HepG2 (cell line): Measurements from ENCODE around the gene APOLD1. TPM values are rescaled to one million over a fixed set of nuclear protein-coding genes. Genes with fewer than 3 reads are reported as not detected.

Source experiments
- ATAC-seq: fragments of 200-7000 bp; cut with Tn5 transposase; 3 replicates; pipeline ENCODE4 v1.9.1; 2020; ENCODE audit warnings: mild to moderate bottlenecking, moderate library complexity
- BruUV-seq: library from RNA; stranded (reverse); fragments of 400-500 nt; replicated peaks from 2 replicates; lab custom pipeline; 2021; lab: Mats Ljungman, UMichigan
- CTCF ChIA-PET: fragments of 300-600 bp; formaldehyde crosslinking; extraction: SDS; loops from one replicate; lab custom pipeline; 2021; ENCODE audit warnings: low total read pairs, inconsistent platforms, low intra/inter-chr PET ratio; lab: Yijun Ruan, JAX
- POLR2A ChIA-PET: fragments of 350-600 bp; sonication (Branson Sonifier 250); formaldehyde crosslinking; loops from one replicate; lab custom pipeline; 2020; ENCODE audit warnings: antibody characterized with exemption, inconsistent platforms; lab: Yijun Ruan, JAX
- DNase-seq: peaks from one replicate; pipeline ENCODE4 v3.0.0-alpha.2; 2015; ENCODE audit warnings: low spot score
- FAIRE-seq: peaks from 3 replicates; lab custom pipeline; 2011; peaks lifted over from hg19 to GRCh38; lab: Jason Lieb, UNC
- H2AFZ ChIP-seq: one replicate; pipeline ENCODE4 v1.6.1; 2011; ENCODE audit warnings: low read length, inconsistent platforms
- H3K27ac ChIP-seq: fragments of 300-600 bp; 3 replicates; pipeline ENCODE4 v1.8.0; 2011; ENCODE audit warnings: mixed run types, mild to moderate bottlenecking, mixed read lengths, low read length, inconsistent platforms; ENCODE audit not compliant: insufficient read depth; ENCODE audit errors: extremely low read length
- H3K27me3 ChIP-seq, 2 experiments: fragments of 200-600 bp in 1 of 2; 2 replicates in 1 of 2; 3 replicates in 1 of 2; pipeline versions ENCODE4 v1.6.0 to v1.8.0; 2011; ENCODE audit warnings: low read length in 2 of 2, mild to moderate bottlenecking in 2 of 2, moderate library complexity in 2 of 2, inconsistent platforms in 1 of 2; ENCODE audit not compliant: insufficient read depth in 2 of 2, control insufficient read depth in 1 of 2
- H3K36me3 ChIP-seq, 2 experiments: fragments of 200-600 bp in 1 of 2; replicated peaks in 1 of 2; 2 replicates in 1 of 2; 3 replicates in 1 of 2; pipeline versions ENCODE4 v1.5.1 to v1.8.0; 2011; ENCODE audit warnings: low read length in 2 of 2, inconsistent platforms in 1 of 2; ENCODE audit not compliant: insufficient read depth in 2 of 2, control insufficient read depth in 1 of 2
- H3K4me1 ChIP-seq: 2 replicates; pipeline ENCODE4 v1.5.1; 2012; ENCODE audit warnings: low read length, inconsistent platforms; ENCODE audit not compliant: insufficient read depth
- H3K4me2 ChIP-seq: 2 replicates; pipeline ENCODE4 v1.6.0; 2011; ENCODE audit warnings: low read depth, low read length, inconsistent platforms
- H3K4me3 ChIP-seq, 3 experiments: fragments of 200-600 bp in 1 of 3; sonication (generic), shearing (Covaris generic) in 1 of 3; replicated peaks in 1 of 3; 2 replicates each; pipeline ENCODE4 v1.5.1; 2011 to 2016; ENCODE audit warnings: low read length in 3 of 3, inconsistent platforms in 2 of 3, low read depth in 2 of 3, mild to moderate bottlenecking in 2 of 3, control low read depth in 1 of 3, mixed read lengths in 1 of 3; ENCODE audit not compliant: insufficient read depth in 1 of 3
- H3K79me2 ChIP-seq: one replicate; pipeline ENCODE4 v1.6.1; 2011; ENCODE audit warnings: low read length, inconsistent platforms; ENCODE audit not compliant: insufficient read depth
- H3K9ac ChIP-seq: 2 replicates; pipeline ENCODE4 v1.6.0; 2011; ENCODE audit warnings: mild to moderate bottlenecking, low read depth, low read length, inconsistent platforms; ENCODE audit not compliant: insufficient read depth
- H3K9me3 ChIP-seq: 2 replicates; pipeline ENCODE4 v1.5.1; 2012; ENCODE audit warnings: mild to moderate bottlenecking, low read length
- H4K20me1 ChIP-seq: 2 replicates; pipeline ENCODE4 v1.6.0; 2011; ENCODE audit warnings: inconsistent platforms, mild to moderate bottlenecking, low read length, moderate library complexity; ENCODE audit not compliant: insufficient read depth
- ATF6 ChIP-seq: sonication (generic); formaldehyde crosslinking; conservative IDR thresholded peaks from 2 replicates; pipeline ENCODE4 v1.4.0; 2020; ENCODE audit warnings: missing genetic modification reagents
- EED ChIP-seq: sonication (generic); formaldehyde crosslinking; IDR thresholded peaks from 2 replicates; pipeline ENCODE4 v1.5.0; 2020; ENCODE audit warnings: mild to moderate bottlenecking, missing genetic modification reagents
- GATA4 ChIP-seq: sonication (generic); IDR thresholded peaks from 2 replicates; pipeline ENCODE4 v1.6.1; 2016; ENCODE audit warnings: antibody characterized with exemption, low read depth, borderline replicate concordance
- IRF1 ChIP-seq: sonication (generic); formaldehyde crosslinking; IDR thresholded peaks from 2 replicates; pipeline ENCODE4 v1.4.0; 2020; ENCODE audit warnings: low read depth, mild to moderate bottlenecking, missing genetic modification reagents
- MXD1 ChIP-seq: sonication (generic); formaldehyde crosslinking; IDR thresholded peaks from 2 replicates; pipeline ENCODE4 v1.4.0; 2020; ENCODE audit warnings: mild to moderate bottlenecking, missing genetic modification reagents
- NONO ChIP-seq, 2 experiments: fragments of 450-650 bp in 1 of 2; sonication (generic) in 1 of 2; formaldehyde crosslinking in 1 of 2; IDR thresholded peaks in 1 of 2; conservative IDR thresholded peaks in 1 of 2; 2 replicates each; pipeline versions ENCODE4 v1.6.1 to v1.8.0; 2017 to 2022; ENCODE audit warnings: mild to moderate bottlenecking in 1 of 2, missing genetic modification reagents in 1 of 2, moderate library complexity in 1 of 2
- PHF5A ChIP-seq: IDR thresholded peaks from one replicate; pipeline ENCODE4 v1.6.1; 2018; ENCODE audit warnings: low read depth, missing genetic modification reagents; ENCODE audit not compliant: unreplicated experiment
- POLR2G ChIP-seq: fragments of 200-400 bp; formaldehyde crosslinking; IDR thresholded peaks from 2 replicates; pipeline ENCODE4 v1.6.1; 2018; ENCODE audit warnings: mild to moderate bottlenecking, low read depth, low read length, moderate library complexity
- RORA ChIP-seq: sonication (generic); formaldehyde crosslinking; IDR thresholded peaks from 2 replicates; pipeline ENCODE4 v1.5.0; 2020; ENCODE audit warnings: mild to moderate bottlenecking, missing genetic modification reagents, moderate library complexity
- SNRNP70 ChIP-seq: fragments of 200-400 bp; formaldehyde crosslinking; IDR thresholded peaks from 2 replicates; pipeline ENCODE4 v1.6.1; 2017; ENCODE audit warnings: mild to moderate bottlenecking, low read depth, low read length, moderate library complexity
- SOX6 ChIP-seq, 2 experiments: fragments of 450-650 bp in 1 of 2; sonication (generic) in 1 of 2; formaldehyde crosslinking in 1 of 2; IDR thresholded peaks; 2 replicates each; pipeline versions ENCODE4 v1.4.0 to v1.6.1; 2017 to 2020; ENCODE audit warnings: antibody characterized with exemption in 1 of 2, mild to moderate bottlenecking in 1 of 2, missing genetic modification reagents in 1 of 2
- ZBTB1 ChIP-seq: sonication (generic); formaldehyde crosslinking; IDR thresholded peaks from 2 replicates; pipeline ENCODE4 v1.4.0; 2020; ENCODE audit warnings: missing genetic modification reagents, borderline replicate concordance
- ZNF605 ChIP-seq: sonication (generic); formaldehyde crosslinking; IDR thresholded peaks from 2 replicates; pipeline ENCODE4 v1.8.0; 2022; ENCODE audit warnings: mild to moderate bottlenecking, missing genetic modification reagents
- ZNF737 ChIP-seq: sonication (generic); formaldehyde crosslinking; IDR thresholded peaks from 2 replicates; pipeline ENCODE4 v1.5.0; 2020; ENCODE audit warnings: missing genetic modification reagents, mild to moderate bottlenecking, borderline replicate concordance
- WGBS: methylation state at CpG from one replicate; pipeline ENCODE4 v1.1.6; 2017; ENCODE audit warnings: low lambda C conversion rate; 5-methylcytosine and 5-hydroxymethylcytosine counted together
- in situ Hi-C: cut with HindIII; loops from 2 replicates; pipeline ENCODE4 v1.10.0; 2017; ENCODE audit warnings: low pct_unique_long_range_greater_than_20kb; ENCODE audit not compliant: extremely low pct_ligation_motif_present
- intact Hi-C: fragments of 100-400 bp; cut with micrococcal nuclease; formaldehyde crosslinking; loops from one replicate; pipeline ENCODE4 v1.10.0; 2022; ENCODE audit not compliant: unreplicated experiment
- polyA plus RNA-seq, 8 experiments: library from polyadenylated mRNA; depleted of rRNA in 3 of 8; stranded (reverse) in 7 of 8; unstranded in 1 of 8; fragments of >200 nt; fragmentation: Illumina TruSeq in 4 of 8; extraction: Trizol in 4 of 8; gene quantifications; 2 replicates each; pipeline versions ENCODE4 v1.2.1 to v1.2.3, GENCODE V29; 2011 to 2016; ENCODE audit warnings: low read depth in 4 of 8, missing spikeins in 1 of 8, mixed read lengths in 1 of 8; ENCODE audit not compliant: insufficient read depth in 1 of 8
- total RNA-seq, 5 experiments: library from RNA; depleted of rRNA; stranded (reverse); fragments of >200 nt; fragmentation: Illumina TruSeq; extraction: Trizol; gene quantifications; 2 replicates each; pipeline ENCODE4 v1.2.3, GENCODE V29; 2016; ENCODE audit warnings: low read depth in 1 of 5

The APOLD1 gene
- total and polyA plus RNA-seq, 2 of the 13 experiments (the other 11 are each of a cell fraction or from before 2014, with no cell fraction given): 0.20 to 0.84 TPM

- H3K4me1 ChIP-seq: no peaks in the 10 kb centered on the region
- no peak overlapping the region for H3K27ac ChIP-seq
- intact Hi-C loops: no loop called here
- BruUV-seq: no TSS peak
- ATAC-seq (no peak), DNase-seq (no peak), FAIRE-seq (no peak)
- H3K27me3 ChIP-seq: peaks cover 0 to 6% of the 10 kb centered on the region in 2 experiments; a peak in 1 of 5 replicates
- 33% methylated on average over 2 of the region's 3 CpGs for WGBS
- H2AFZ ChIP-seq: no peak overlapping the region
- no peak overlapping the region for H3K9ac ChIP-seq
- POLR2A ChIA-PET: no interaction called here
- no peak for TF ChIP-seq ZBTB1 (CRISPR knock-in tag)
- TF ChIP-seq SNRNP70: no peak
- no peak overlapping the region for H3K4me2 ChIP-seq
- no peaks in the 10 kb centered on the region for H3K36me3 ChIP-seq
- in situ Hi-C loops: loop anchor here (25.0 kb wide), 1 partner anchor 415 kb away; no protein-coding TSS in a partner anchor
- H3K79me2 ChIP-seq: no peaks in the 10 kb centered on the region
- CTCF ChIA-PET: no interaction called here
- no peak overlapping the region for H3K4me3 ChIP-seq
- no peaks in the 10 kb centered on the region for H3K9me3 ChIP-seq
- H4K20me1 ChIP-seq: no peaks in the 10 kb centered on the region
Measured at GRCh38 chr12:12797794-12798152, 12.3 kb downstream of the APOLD1 start.

- Histone ChIP-seq H3K4me3 (no peak overlapping the region), H3K79me2 (no peaks in the 10 kb centered on the region), H3K27ac (no peak overlapping the region), H4K20me1 (no peaks in the 10 kb centered on the region), H3K4me1 (peaks cover 6% of the 10 kb centered on the region; the same call in 1 of the 2 replicates), H3K27me3 (peaks cover 0 to 6% of the 10 kb centered on the region in 2 experiments; a peak in 2 of 5 replicates), H3K4me2 (no peak overlapping the region), H3K36me3 (no peaks in the 10 kb centered on the region), H3K9me3 (no peaks in the 10 kb centered on the region), H3K9ac (no peak overlapping the region), H2AFZ (no peak overlapping the region)
- BruUV-seq: no TSS peak
- WGBS: 5% methylated on average over 1 of the region's 1 CpG
- intact Hi-C loops: no loop called here
- FAIRE-seq (no peak), ATAC-seq (no peak), DNase-seq (no peak)
- POLR2A ChIA-PET: no interaction called here
- CTCF ChIA-PET: no interaction called here
- in situ Hi-C loops: loop anchor here (25.0 kb wide), 1 partner anchor 414 kb away; no protein-coding TSS in a partner anchor
- TF ChIP-seq ZNF737 (CRISPR knock-in tag) (no peak), EED (no peak), RORA (no peak), ZNF605 (CRISPR knock-in tag) (no peak), NONO (IDR thresholded peaks at IDR 0.05) (no peak), NONO (CRISPR knock-in tag; conservative IDR thresholded peaks at IDR 0.05) (no peak), ATF6 (no peak), GATA4 (no peak), IRF1 (CRISPR knock-in tag) (no peak), PHF5A (no peak), MXD1 (CRISPR knock-in tag) (no peak), SOX6 (IDR thresholded peaks at IDR 0.05) (no peak), SOX6 (CRISPR knock-in tag; IDR thresholded peaks at IDR 0.05) (no peak), POLR2G (no peak)
Measured at GRCh38 chr12:12798480-12798879, 13.0 kb downstream of the APOLD1 start.
